C4-2B (cell line): ENCODE measurements around the gene SLC38A9.

ENCODE experiments used
- ZFX ChIP-seq: fragments of 450-650 bp; IDR thresholded peaks from 2 replicates; pipeline ENCODE4 v1.6.1; 2017
- TF ChIP-seq, protein P1 (sequence below): fragments of 450-650 bp; conservative IDR thresholded peaks from 2 replicates; pipeline ENCODE4 v1.5.1; 2017; ENCODE audit warnings: mild to moderate bottlenecking

DNA sequence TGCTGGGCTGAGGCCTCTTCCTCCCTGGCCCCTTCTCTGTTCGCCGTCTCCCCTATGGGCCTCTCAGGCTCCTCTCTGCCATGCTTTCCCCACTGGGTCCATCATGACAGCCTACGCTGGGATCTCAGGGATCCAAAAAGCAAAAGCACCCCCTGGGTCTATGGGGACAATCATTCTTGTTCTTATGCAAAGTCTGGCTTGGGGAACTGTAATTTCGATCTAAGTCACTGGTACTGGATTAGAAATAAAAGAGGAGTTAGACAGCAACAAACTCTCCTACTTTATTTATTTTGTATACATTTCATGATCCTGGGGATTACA lies 86.6 kb downstream of the SLC38A9 start:
- TF ChIP-seq, protein P1, sequence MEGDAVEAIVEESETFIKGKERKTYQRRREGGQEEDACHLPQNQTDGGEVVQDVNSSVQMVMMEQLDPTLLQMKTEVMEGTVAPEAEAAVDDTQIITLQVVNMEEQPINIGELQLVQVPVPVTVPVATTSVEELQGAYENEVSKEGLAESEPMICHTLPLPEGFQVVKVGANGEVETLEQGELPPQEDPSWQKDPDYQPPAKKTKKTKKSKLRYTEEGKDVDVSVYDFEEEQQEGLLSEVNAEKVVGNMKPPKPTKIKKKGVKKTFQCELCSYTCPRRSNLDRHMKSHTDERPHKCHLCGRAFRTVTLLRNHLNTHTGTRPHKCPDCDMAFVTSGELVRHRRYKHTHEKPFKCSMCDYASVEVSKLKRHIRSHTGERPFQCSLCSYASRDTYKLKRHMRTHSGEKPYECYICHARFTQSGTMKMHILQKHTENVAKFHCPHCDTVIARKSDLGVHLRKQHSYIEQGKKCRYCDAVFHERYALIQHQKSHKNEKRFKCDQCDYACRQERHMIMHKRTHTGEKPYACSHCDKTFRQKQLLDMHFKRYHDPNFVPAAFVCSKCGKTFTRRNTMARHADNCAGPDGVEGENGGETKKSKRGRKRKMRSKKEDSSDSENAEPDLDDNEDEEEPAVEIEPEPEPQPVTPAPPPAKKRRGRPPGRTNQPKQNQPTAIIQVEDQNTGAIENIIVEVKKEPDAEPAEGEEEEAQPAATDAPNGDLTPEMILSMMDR = no peak
- no peak for TF ChIP-seq ZFX
